HEK293 (cell line): ENCODE results near the gene TMEM150C.

ENCODE experiments used
- ATF2 ChIP-seq: fragments of 450-650 bp; formaldehyde crosslinking; IDR thresholded peaks from 2 replicates; pipeline ENCODE4 v1.5.1; 2016; ENCODE audit warnings: missing biosample characterization, missing genetic modification characterization, low read depth
- FEZF1 ChIP-seq: fragments of 450-650 bp; formaldehyde crosslinking; IDR thresholded peaks from 2 replicates; pipeline ENCODE4 v1.5.1; 2016; ENCODE audit warnings: missing biosample characterization, missing genetic modification characterization
- GLI2 ChIP-seq: fragments of 450-650 bp; formaldehyde crosslinking; IDR thresholded peaks from 2 replicates; pipeline ENCODE4; 2017; ENCODE audit warnings: missing biosample characterization, missing genetic modification characterization, low read depth, borderline replicate concordance
- KLF16 ChIP-seq: fragments of 450-650 bp; formaldehyde crosslinking; IDR thresholded peaks from 2 replicates; pipeline ENCODE4 v1.5.1; 2017; ENCODE audit warnings: missing biosample characterization, missing genetic modification characterization
- KLF7 ChIP-seq: fragments of 450-650 bp; formaldehyde crosslinking; IDR thresholded peaks from 2 replicates; pipeline ENCODE4 v1.5.1; 2016; ENCODE audit warnings: missing biosample characterization, missing genetic modification characterization, borderline replicate concordance
- YY2 ChIP-seq: fragments of 450-650 bp; formaldehyde crosslinking; IDR thresholded peaks from 2 replicates; pipeline ENCODE4 v1.5.1; 2016; ENCODE audit warnings: missing biosample characterization, missing genetic modification characterization
- ZBTB20 ChIP-seq: fragments of 450-650 bp; formaldehyde crosslinking; IDR thresholded peaks from 2 replicates; pipeline ENCODE4 v1.5.1; 2016; ENCODE audit warnings: missing biosample characterization, missing genetic modification characterization
- ZBTB49 ChIP-seq: fragments of 450-650 bp; formaldehyde crosslinking; IDR thresholded peaks from 2 replicates; pipeline ENCODE4 v1.5.1; 2016; ENCODE audit warnings: missing biosample characterization, missing genetic modification characterization, low read depth
- ZBTB7A ChIP-seq: fragments of 450-650 bp; formaldehyde crosslinking; IDR thresholded peaks from 2 replicates; pipeline ENCODE4 v1.5.1; 2016; ENCODE audit warnings: low read depth, missing biosample characterization, missing genetic modification characterization
- ZBTB8A ChIP-seq: fragments of 450-650 bp; formaldehyde crosslinking; IDR thresholded peaks from 2 replicates; pipeline ENCODE4 v1.5.1; 2016; ENCODE audit warnings: missing biosample characterization, missing genetic modification characterization
- ZNF138 ChIP-seq: fragments of 450-650 bp; formaldehyde crosslinking; IDR thresholded peaks from 2 replicates; pipeline ENCODE4 v1.5.1; 2016; ENCODE audit warnings: missing biosample characterization, missing genetic modification characterization, borderline replicate concordance
- ZNF155 ChIP-seq: fragments of 450-650 bp; formaldehyde crosslinking; IDR thresholded peaks from 2 replicates; pipeline ENCODE4 v1.5.1; 2016; ENCODE audit warnings: missing biosample characterization, missing genetic modification characterization
- ZNF157 ChIP-seq: fragments of 450-650 bp; formaldehyde crosslinking; IDR thresholded peaks from 2 replicates; pipeline ENCODE4 v1.5.1; 2016; ENCODE audit warnings: missing biosample characterization, missing genetic modification characterization
- ZNF202 ChIP-seq: fragments of 450-650 bp; formaldehyde crosslinking; IDR thresholded peaks from 2 replicates; pipeline ENCODE4 v1.5.1; 2016; ENCODE audit warnings: missing biosample characterization, missing genetic modification characterization, borderline replicate concordance
- ZNF211 ChIP-seq: fragments of 450-650 bp; formaldehyde crosslinking; IDR thresholded peaks from 2 replicates; pipeline ENCODE4 v1.5.1; 2016; ENCODE audit warnings: low read depth, missing biosample characterization, missing genetic modification characterization
- ZNF221 ChIP-seq: fragments of 450-650 bp; formaldehyde crosslinking; IDR thresholded peaks from 2 replicates; pipeline ENCODE4 v1.5.1; 2017; ENCODE audit warnings: missing biosample characterization, missing genetic modification characterization, borderline replicate concordance
- ZNF223 ChIP-seq: fragments of 450-650 bp; formaldehyde crosslinking; IDR thresholded peaks from 2 replicates; pipeline ENCODE4 v1.5.1; 2016; ENCODE audit warnings: missing biosample characterization, missing genetic modification characterization
- ZNF266 ChIP-seq: fragments of 450-650 bp; formaldehyde crosslinking; IDR thresholded peaks from 2 replicates; pipeline ENCODE4 v1.5.1; 2016; ENCODE audit warnings: missing biosample characterization, missing genetic modification characterization, low read depth
- ZNF292 ChIP-seq: fragments of 450-650 bp; formaldehyde crosslinking; IDR thresholded peaks from 2 replicates; pipeline ENCODE4 v1.5.1; 2016; ENCODE audit warnings: low read depth, missing biosample characterization, missing genetic modification characterization, borderline replicate concordance
- ZNF302 ChIP-seq: fragments of 450-650 bp; formaldehyde crosslinking; IDR thresholded peaks from 2 replicates; pipeline ENCODE4 v1.5.1; 2016; ENCODE audit warnings: missing biosample characterization, missing genetic modification characterization, low read depth
- ZNF311 ChIP-seq: fragments of 450-650 bp; formaldehyde crosslinking; IDR thresholded peaks from 2 replicates; pipeline ENCODE4 v1.5.1; 2017; ENCODE audit warnings: missing biosample characterization, missing genetic modification characterization, borderline replicate concordance
- ZNF335 ChIP-seq: fragments of 450-650 bp; formaldehyde crosslinking; conservative IDR thresholded peaks from 2 replicates; pipeline ENCODE4 v1.5.1; 2016; ENCODE audit warnings: missing biosample characterization, missing genetic modification characterization
- ZNF341 ChIP-seq: fragments of 450-650 bp; formaldehyde crosslinking; IDR thresholded peaks from 2 replicates; pipeline ENCODE4; 2016; ENCODE audit warnings: low read depth, missing biosample characterization, missing genetic modification characterization
- ZNF423 ChIP-seq: fragments of 450-650 bp; formaldehyde crosslinking; IDR thresholded peaks from 2 replicates; pipeline ENCODE4 v1.5.1; 2016; ENCODE audit warnings: missing biosample characterization, missing genetic modification characterization
- ZNF48 ChIP-seq: fragments of 450-650 bp; formaldehyde crosslinking; IDR thresholded peaks from 2 replicates; pipeline ENCODE4 v1.5.1; 2016; ENCODE audit warnings: missing biosample characterization, missing genetic modification characterization
- ZNF626 ChIP-seq: fragments of 450-650 bp; sonication (Bioruptor Pico); formaldehyde crosslinking; IDR thresholded peaks from 2 replicates; pipeline ENCODE4 v1.5.1; 2018; ENCODE audit warnings: missing biosample characterization, missing genetic modification characterization, inconsistent platforms
- ZNF658 ChIP-seq: fragments of 450-650 bp; formaldehyde crosslinking; IDR thresholded peaks from 2 replicates; pipeline ENCODE4; 2016; ENCODE audit warnings: missing biosample characterization, missing genetic modification characterization
- ZNF664 ChIP-seq: fragments of 450-650 bp; formaldehyde crosslinking; IDR thresholded peaks from 2 replicates; pipeline ENCODE4 v1.5.1; 2016; ENCODE audit warnings: missing biosample characterization, missing genetic modification characterization
- ZNF692 ChIP-seq: fragments of 450-650 bp; formaldehyde crosslinking; IDR thresholded peaks from 2 replicates; pipeline ENCODE4 v1.5.1; 2016; ENCODE audit warnings: missing biosample characterization, missing genetic modification characterization
- ZNF707 ChIP-seq: fragments of 450-650 bp; formaldehyde crosslinking; IDR thresholded peaks from 2 replicates; pipeline ENCODE4 v1.5.1; 2016; ENCODE audit warnings: missing biosample characterization, missing genetic modification characterization
- ZNF791 ChIP-seq: fragments of 450-650 bp; formaldehyde crosslinking; IDR thresholded peaks from 2 replicates; pipeline ENCODE4 v1.5.1; 2016; ENCODE audit warnings: missing biosample characterization, missing genetic modification characterization
- TF ChIP-seq, protein P1 (sequence below): fragments of 450-650 bp; formaldehyde crosslinking; IDR thresholded peaks from 2 replicates; pipeline ENCODE4 v1.5.1; 2017; ENCODE audit warnings: missing biosample characterization, missing genetic modification characterization

The TMEM150C gene

DNA sequence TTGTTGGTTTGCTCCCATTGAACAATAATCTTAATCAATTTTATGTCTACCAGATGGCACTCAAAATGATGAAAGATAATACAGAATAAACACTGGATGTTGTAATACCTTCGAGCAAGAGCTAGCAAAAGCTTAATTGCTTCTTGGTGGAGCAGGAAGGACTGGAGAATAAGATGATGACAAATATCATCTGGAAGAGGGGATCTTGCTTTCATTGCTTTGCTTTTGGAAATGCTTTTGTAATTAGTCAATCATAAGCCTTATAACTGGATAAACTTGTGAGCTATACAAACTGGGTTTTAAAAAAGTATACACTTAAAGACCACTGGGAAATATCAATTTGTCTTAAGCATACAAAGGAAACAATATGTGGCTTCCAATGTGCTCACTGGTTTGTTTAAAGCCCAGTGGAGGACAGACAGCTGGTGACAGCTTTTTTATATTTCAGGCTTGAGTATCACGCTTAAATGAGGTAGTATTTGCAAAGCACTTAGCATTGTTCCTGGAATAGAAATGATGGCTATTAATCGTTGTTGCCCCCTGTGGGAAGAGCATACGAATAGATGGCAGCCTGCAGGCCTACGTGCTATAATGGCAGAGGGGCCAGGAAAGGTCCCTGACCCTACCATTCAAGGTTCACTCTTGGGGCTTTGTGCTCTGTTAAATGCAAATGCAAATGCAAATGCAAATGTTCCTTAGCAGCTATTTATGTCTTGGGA lies 61.2 kb downstream of the TMEM150C start (continued):
- TF ChIP-seq ZNF302 (tag by site-specific recombination) (no peak), ZBTB20 (tag by site-specific recombination) (no peak), YY2 (tag by site-specific recombination) (no peak), ZNF626 (tag by site-specific recombination) (no peak), ZNF335 (tag by site-specific recombination) (no peak), KLF16 (tag by site-specific recombination) (no peak), ZNF341 (tag by site-specific recombination) (no peak), ATF2 (tag by site-specific recombination) (no peak), ZBTB49 (tag by site-specific recombination) (no peak), ZNF221 (tag by site-specific recombination) (no peak), ZNF48 (tag by site-specific recombination) (no peak), ZNF266 (tag by site-specific recombination) (no peak), ZNF202 (tag by site-specific recombination) (no peak), ZNF138 (tag by site-specific recombination) (no peak), ZNF223 (tag by site-specific recombination) (no peak), ZNF692 (tag by site-specific recombination) (0 out of 2 replicates have a peak, but pooled peaks have one; percentile 20), ZNF658 (tag by site-specific recombination) (no peak), ZNF423 (no peak), ZNF791 (no peak), ZBTB7A (tag by site-specific recombination) (no peak), ZNF707 (tag by site-specific recombination) (no peak), ZBTB8A (tag by site-specific recombination) (no peak), KLF7 (tag by site-specific recombination) (no peak), ZNF311 (tag by site-specific recombination) (no peak), ZNF292 (tag by site-specific recombination) (no peak), ZNF157 (tag by site-specific recombination) (no peak), ZNF211 (no peak), ZNF664 (peak; percentile 58), ZNF155 (tag by site-specific recombination) (no peak), GLI2 (tag by site-specific recombination) (peak; percentile 22; the same call in 1 of the 2 replicates), FEZF1 (tag by site-specific recombination) (peak; percentile 18; the same call in 1 of the 2 replicates)
- TF ChIP-seq, protein P1, sequence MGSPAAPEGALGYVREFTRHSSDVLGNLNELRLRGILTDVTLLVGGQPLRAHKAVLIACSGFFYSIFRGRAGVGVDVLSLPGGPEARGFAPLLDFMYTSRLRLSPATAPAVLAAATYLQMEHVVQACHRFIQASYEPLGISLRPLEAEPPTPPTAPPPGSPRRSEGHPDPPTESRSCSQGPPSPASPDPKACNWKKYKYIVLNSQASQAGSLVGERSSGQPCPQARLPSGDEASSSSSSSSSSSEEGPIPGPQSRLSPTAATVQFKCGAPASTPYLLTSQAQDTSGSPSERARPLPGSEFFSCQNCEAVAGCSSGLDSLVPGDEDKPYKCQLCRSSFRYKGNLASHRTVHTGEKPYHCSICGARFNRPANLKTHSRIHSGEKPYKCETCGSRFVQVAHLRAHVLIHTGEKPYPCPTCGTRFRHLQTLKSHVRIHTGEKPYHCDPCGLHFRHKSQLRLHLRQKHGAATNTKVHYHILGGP (tag by site-specific recombination): no peak
